HCT116 (cell line): ENCODE measurements around the gene SOX18. TPM values are rescaled to one million over a fixed set of nuclear protein-coding genes. Genes with fewer than 3 reads are reported as not detected.

Experiments
- ATAC-seq: fragments of 200-7000 bp; cut with Tn5 transposase; 2 replicates; pipeline ENCODE4 v1.9.1; 2020; ENCODE audit warnings: mild to moderate bottlenecking, moderate library complexity
- BruUV-seq: library from RNA; stranded (reverse); fragments of 400-500 nt; replicated peaks from 2 replicates; lab custom pipeline; 2021; lab: Mats Ljungman, UMichigan
- CTCF ChIA-PET: fragments of 300-600 bp; sonication (Branson Sonifier 250); formaldehyde crosslinking; loops from one replicate; lab custom pipeline; 2021; ENCODE audit warnings: antibody characterized with exemption; lab: Charles Lee
- POLR2A ChIA-PET: fragments of 300-600, 350-600 bp; sonication (Branson Sonifier 250); formaldehyde crosslinking; loops from one replicate; lab custom pipeline; 2021; ENCODE audit warnings: antibody characterized with exemption; lab: Charles Lee
- RAD21 ChIA-PET, 2 experiments: fragments of 300-600 bp; sonication (Branson Sonifier 250); formaldehyde crosslinking; loops; one replicate each; lab custom pipeline; 2023; ENCODE audit warnings: low total read pairs in 2 of 2; ENCODE audit not compliant: uncharacterized antibody in 2 of 2, unreplicated experiment in 2 of 2, low non-redundant PET in 1 of 2; lab: Charles Lee
- DNase-seq: peaks from one replicate; pipeline ENCODE4 v3.0.0-alpha.2; 2010; ENCODE audit warnings: low read depth, low spot score
- H2AFZ ChIP-seq: fragments of 200-600 bp; shearing (Covaris generic), sonication (generic); 2 replicates; pipeline ENCODE4 v1.6.1; 2017; ENCODE audit warnings: low read depth, mixed run types, mixed read lengths, antibody characterized with exemption, low read length; ENCODE audit not compliant: poor library complexity, severe bottlenecking
- H3K27ac ChIP-seq: 2 replicates; pipeline ENCODE4 v1.5.1; 2012; ENCODE audit warnings: low read depth, low read length
- H3K27me3 ChIP-seq: fragments of 200-600 bp; sonication (generic); 2 replicates; pipeline ENCODE4 v1.6.1; 2016; ENCODE audit warnings: mixed run types, low read length, mixed read lengths; ENCODE audit not compliant: insufficient read depth
- H3K36me3 ChIP-seq, 2 experiments: fragments of 200-500 bp in 1 of 2; fragments of 200-600 bp in 1 of 2; sonication (Bioruptor generic) in 1 of 2; sonication (generic) in 1 of 2; 2 replicates each; pipeline versions ENCODE4 v1.5.1 to v1.6.1; 2014 to 2016; ENCODE audit warnings: low read length in 2 of 2, inconsistent platforms in 1 of 2, mixed read lengths in 1 of 2, mixed run types in 1 of 2; ENCODE audit not compliant: insufficient read depth in 2 of 2, control insufficient read depth in 1 of 2
- H3K4me1 ChIP-seq, 2 experiments: fragments of 200-600 bp in 1 of 2; sonication (generic) in 1 of 2; 2 replicates each; pipeline versions ENCODE4 v1.5.1 to v1.6.1; 2012 to 2017; ENCODE audit warnings: low read length in 2 of 2, inconsistent platforms in 1 of 2, mild to moderate bottlenecking in 1 of 2, mixed read lengths in 1 of 2, mixed run types in 1 of 2, moderate library complexity in 1 of 2; ENCODE audit not compliant: insufficient read depth in 2 of 2, control insufficient read depth in 1 of 2
- H3K4me2 ChIP-seq: fragments of 200-600 bp; sonication (generic); 2 replicates; pipeline ENCODE4 v1.6.1; 2017; ENCODE audit warnings: mixed run types, low read length, mixed read lengths
- H3K4me3 ChIP-seq, 2 experiments: fragments of 200-600 bp in 1 of 2; sonication (generic) in 1 of 2; replicated peaks in 1 of 2; 2 replicates each; pipeline ENCODE4 v1.5.1; 2011 to 2016; ENCODE audit warnings: low read length in 2 of 2, control low read depth in 1 of 2, low read depth in 1 of 2, mild to moderate bottlenecking in 1 of 2, mixed read lengths in 1 of 2, mixed run types in 1 of 2
- H3K79me2 ChIP-seq: fragments of 200-600 bp; sonication (generic); 2 replicates; pipeline ENCODE4 v1.6.1; 2017; ENCODE audit warnings: mild to moderate bottlenecking, mixed run types, low read length, moderate library complexity, mixed read lengths; ENCODE audit not compliant: insufficient read depth
- H3K9ac ChIP-seq: fragments of 200-600 bp; sonication (generic); 2 replicates; pipeline ENCODE4 v1.6.1; 2016; ENCODE audit warnings: low read length, mixed read lengths
- H3K9me2 ChIP-seq: fragments of 200-600 bp; sonication (generic), shearing (Covaris generic); 2 replicates; pipeline ENCODE4 v1.6.1; 2017; ENCODE audit warnings: mixed run types, mild to moderate bottlenecking, moderate library complexity; ENCODE audit not compliant: insufficient read depth
- H3K9me3 ChIP-seq, 2 experiments: fragments of 200-500 bp in 1 of 2; fragments of 200-600 bp in 1 of 2; sonication (Bioruptor generic) in 1 of 2; sonication (generic) in 1 of 2; 2 replicates each; pipeline ENCODE4 v1.6.1; 2014 to 2017; ENCODE audit warnings: low read length in 2 of 2, mixed read lengths in 2 of 2, inconsistent platforms in 1 of 2, low read depth in 1 of 2, mild to moderate bottlenecking in 1 of 2, mixed run types in 1 of 2, moderate library complexity in 1 of 2; ENCODE audit not compliant: control insufficient read depth in 1 of 2, insufficient read depth in 1 of 2
- H4K20me1 ChIP-seq: fragments of 200-600 bp; sonication (generic), shearing (Covaris generic); 2 replicates; pipeline ENCODE4 v1.6.1; 2017; ENCODE audit warnings: mixed run types, mild to moderate bottlenecking, moderate library complexity; ENCODE audit not compliant: insufficient read depth
- ELF1 ChIP-seq: IDR thresholded peaks from 2 replicates; pipeline ENCODE4 v1.6.1; 2012; ENCODE audit warnings: low read depth, borderline replicate concordance
- JUND ChIP-seq: IDR thresholded peaks from 2 replicates; pipeline ENCODE4 v1.6.1; 2012
- POLR2A ChIP-seq: IDR thresholded peaks from 2 replicates; pipeline ENCODE4 v1.7.0; 2011; ENCODE audit warnings: borderline replicate concordance; ENCODE audit not compliant: insufficient read depth, insufficient read length; ENCODE audit errors: extremely low read depth
- RAD21 ChIP-seq: IDR thresholded peaks from 2 replicates; pipeline ENCODE4 v1.6.1; 2012; ENCODE audit warnings: low read depth, mild to moderate bottlenecking
- REST ChIP-seq: IDR thresholded peaks from 2 replicates; pipeline ENCODE4 v1.6.1; 2012; ENCODE audit warnings: low read depth
- SIN3A ChIP-seq: IDR thresholded peaks from 2 replicates; pipeline ENCODE4 v1.6.1; 2012; ENCODE audit warnings: low read depth
- TCF7L2 ChIP-seq: IDR thresholded peaks from 2 replicates; pipeline ENCODE4 v1.7.0; 2011; ENCODE audit warnings: borderline replicate concordance, inconsistent platforms; ENCODE audit not compliant: insufficient read depth, insufficient read length; ENCODE audit errors: extremely low read depth
- ZFX ChIP-seq: fragments of 450-650 bp; IDR thresholded peaks from 2 replicates; pipeline ENCODE4 v1.6.1; 2017
- intact Hi-C: fragments of 100-400 bp; cut with micrococcal nuclease; formaldehyde crosslinking; loops from 2 replicates; pipeline ENCODE4 v1.10.0; 2022
- total RNA-seq: library from RNA; stranded (reverse); gene quantifications from one replicate; pipeline ENCODE4 v1.2.1, GENCODE V29; 2021; ENCODE audit not compliant: unreplicated experiment

The SOX18 gene
- total RNA-seq, 1 experiment from 2014 or later = 3.3 TPM

- Histone ChIP-seq H3K4me2 (no peak overlapping the region), H4K20me1 (no peaks in the 10 kb centered on the region), H3K79me2 (no peaks in the 10 kb centered on the region), H3K9ac (no peak overlapping the region), H3K27ac (no peak overlapping the region), H3K27me3 (no peaks in the 10 kb centered on the region), H3K9me3 (peaks cover 6% of the 10 kb centered on the region in 2 experiments; a peak in 2 of 4 replicates), H2AFZ (no peak overlapping the region), H3K4me1 (peaks cover 5 to 7% of the 10 kb centered on the region in 2 experiments; a peak in 2 of 4 replicates), H3K36me3 (no peaks in the 10 kb centered on the region)
- DNase-seq = no peak
- POLR2A ChIA-PET = no interaction called here
- CTCF ChIA-PET = interaction anchor here (1.6 kb wide), 1 partner anchor 15 kb away, joined by 3 read pairs; no protein-coding TSS in a partner anchor
- RAD21 ChIA-PET = no interaction called here
- TF ChIP-seq SIN3A = no peak
- no peak for TF ChIP-seq TCF7L2
- TF ChIP-seq ELF1 = no peak
- TF ChIP-seq JUND = no peak
- TF ChIP-seq REST = no peak
- TF ChIP-seq RAD21 = no peak
- TF ChIP-seq ZFX = no peak
- TF ChIP-seq POLR2A = no peak
- TF ChIP-seq, all 23 proteins: peak for 0
- no TSS peak for BruUV-seq
- intact Hi-C loops = no loop called here
- no peak overlapping the region for H3K4me3 ChIP-seq
- no peak for ATAC-seq
- no peaks in the 10 kb centered on the region for H3K9me2 ChIP-seq
Measured at GRCh38 chr20:64084685-64085152, 35.3 kb upstream of the SOX18 start.
